Kidney epithelial cell (primary cell): ENCODE results near the gene SYNE1. TPM values are rescaled to one million over a fixed set of nuclear protein-coding genes. Genes with fewer than 3 reads are reported as not detected.

Experiments used
- DNase-seq: peaks from one replicate; pipeline ENCODE4 v3.0.0-alpha.2; 2010; ENCODE audit warnings: low read depth
- H3K27me3 ChIP-seq: 2 replicates; pipeline ENCODE4 v1.6.0; 2011; ENCODE audit warnings: low read length; ENCODE audit not compliant: control insufficient read depth, insufficient read depth
- H3K36me3 ChIP-seq: 2 replicates; pipeline ENCODE4 v1.5.1; 2011; ENCODE audit warnings: low read length; ENCODE audit not compliant: control insufficient read depth, insufficient read depth
- H3K4me3 ChIP-seq: 2 replicates; pipeline ENCODE4 v1.5.1; 2011; ENCODE audit warnings: low read depth, mild to moderate bottlenecking, control low read depth, low read length
- CTCF ChIP-seq: IDR thresholded peaks from 2 replicates; pipeline ENCODE4 v1.5.1; 2011; ENCODE audit warnings: mild to moderate bottlenecking, moderate library complexity, low read length, control low read depth, inconsistent platforms; ENCODE audit not compliant: insufficient read depth, poor library complexity, severe bottlenecking
- total RNA-seq: library from RNA; depleted of rRNA; stranded (reverse); fragments of >200 nt; gene quantifications from 2 replicates; pipeline ENCODE4 v1.2.3, GENCODE V29; 2015

SYNE1 gene
- total RNA-seq, 1 donor from 2014 or later: 43.1 TPM

DNA sequence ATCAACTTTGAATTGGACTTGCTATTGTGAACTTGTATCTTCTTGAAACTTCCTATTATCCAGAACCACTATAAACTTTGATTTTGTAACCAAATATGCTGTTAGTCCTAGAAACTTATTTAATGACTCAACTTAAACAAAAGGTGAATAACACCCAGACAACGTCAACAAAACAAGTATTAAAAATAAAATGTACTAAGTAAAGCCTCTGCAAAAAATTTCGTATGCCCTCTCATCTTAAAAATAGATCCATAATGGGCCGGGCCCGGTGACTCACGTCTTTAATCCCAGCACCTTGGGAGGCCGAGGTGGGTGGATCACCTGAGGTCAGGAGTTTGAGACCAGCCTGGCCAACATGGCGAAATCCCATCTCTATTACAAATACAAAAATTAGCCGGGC, 428.0 kb downstream of the SYNE1 start:
- TF ChIP-seq CTCF: no peak
- DNase-seq: no peak

DNA sequence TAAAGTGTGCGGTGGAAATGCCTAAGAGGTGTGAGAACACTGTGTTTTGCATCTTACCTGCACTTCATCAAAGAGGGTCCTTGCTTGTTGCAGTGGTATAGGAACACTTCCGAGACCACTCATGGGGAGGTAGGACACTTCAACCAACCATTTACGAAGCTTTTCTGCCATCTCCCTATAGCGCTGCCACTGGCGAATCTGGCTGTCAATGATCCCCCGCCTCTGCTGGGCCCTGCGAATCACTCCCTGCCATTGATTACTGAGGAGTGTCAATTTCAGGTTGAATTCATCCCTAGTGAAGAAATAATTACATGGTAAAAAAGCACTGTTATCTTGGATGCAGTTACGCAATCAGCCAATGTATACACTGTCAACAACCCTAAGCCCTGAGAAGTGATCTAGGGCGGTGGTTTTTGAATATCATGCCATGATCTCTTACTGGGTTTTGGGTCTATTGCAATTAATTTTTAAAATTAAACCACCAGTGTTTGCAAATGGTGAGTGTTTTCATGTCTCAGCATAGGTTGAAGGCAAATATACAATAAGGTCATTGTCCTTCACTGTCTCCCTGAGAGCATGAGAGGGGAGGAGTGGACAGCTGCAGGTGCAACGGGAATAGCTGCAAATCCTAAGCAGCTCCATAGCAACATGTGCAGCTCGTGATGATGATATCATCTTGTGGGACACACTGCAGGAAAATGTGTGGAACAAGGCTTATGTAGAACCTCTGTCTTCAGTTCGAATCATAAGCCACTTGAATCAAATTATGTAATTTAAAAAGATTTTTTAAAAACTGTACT, 429.0 kb downstream of the SYNE1 start:
- no peak overlapping the region for H3K4me3 ChIP-seq
- no peaks in the 10 kb centered on the region for H3K36me3 ChIP-seq
- DNase-seq: no peak
- no peaks in the 10 kb centered on the region for H3K27me3 ChIP-seq
- TF ChIP-seq CTCF: no peak

More for the DNA sequence above, 428.0 kb downstream of the SYNE1 start:
- no peak overlapping the region for H3K4me3 ChIP-seq
- H3K36me3 ChIP-seq: no peaks in the 10 kb centered on the region
- H3K27me3 ChIP-seq: no peaks in the 10 kb centered on the region

GRCh38 chr6:152206072-152206818, 430.9 kb downstream of the SYNE1 start:
- no peaks in the 10 kb centered on the region for H3K27me3 ChIP-seq
- no peaks in the 10 kb centered on the region for H3K36me3 ChIP-seq
- H3K4me3 ChIP-seq: no peak overlapping the region
- no peak for DNase-seq
- peak; percentile 24 for TF ChIP-seq CTCF

GRCh38 chr6:152204591-152204990, 432.6 kb downstream of the SYNE1 start:
- TF ChIP-seq CTCF: no peak
- DNase-seq: no peak
- Histone ChIP-seq H3K36me3 (no peaks in the 10 kb centered on the region), H3K4me3 (no peak overlapping the region), H3K27me3 (no peaks in the 10 kb centered on the region)

DNA sequence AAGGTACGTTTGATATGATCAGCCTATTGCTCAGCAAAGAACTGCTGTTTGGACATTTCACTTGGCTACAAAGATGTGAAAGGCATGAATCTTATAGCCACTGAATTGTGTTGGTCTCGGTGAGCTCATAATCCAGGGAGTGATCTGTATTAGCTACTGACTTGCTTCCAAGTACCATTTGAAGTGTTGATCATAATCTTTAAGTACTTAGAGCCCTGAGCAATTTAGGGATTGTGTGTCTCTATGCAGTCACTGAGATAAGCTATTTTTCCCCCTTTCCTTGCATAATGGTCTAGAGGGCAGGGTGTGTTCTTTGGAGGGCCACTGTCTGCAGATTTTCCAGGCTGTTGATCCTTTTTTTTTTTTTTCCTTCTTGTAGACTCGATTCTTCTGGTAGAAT, 436.0 kb downstream of the SYNE1 start:
- no peaks in the 10 kb centered on the region for H3K27me3 ChIP-seq
- TF ChIP-seq CTCF: no peak
- no peaks in the 10 kb centered on the region for H3K36me3 ChIP-seq
- DNase-seq: no peak
- H3K4me3 ChIP-seq: no peak overlapping the region

GRCh38 chr6:152195896-152196295, 441.3 kb downstream of the SYNE1 start:
- no peak for TF ChIP-seq CTCF
- DNase-seq: no peak
- H3K36me3 ChIP-seq: no peaks in the 10 kb centered on the region
- no peak overlapping the region for H3K4me3 ChIP-seq
- H3K27me3 ChIP-seq: no peaks in the 10 kb centered on the region
